Cortex of kidney (tissue), 1 donor: Measurements from ENCODE around the gene DLX5.

Experiments
- DNase-seq: peaks from one replicate; lab custom pipeline; 2025; lab: John Stamatoyannopoulos, UW

The DLX5 gene

GRCh38 chr7:96991546-96992191, 33.0 kb downstream of the DLX5 start:
- DNase-seq: no peak

- no peak for DNase-seq
Observed at GRCh38 chr7:96989859-96990317, 34.7 kb downstream of the DLX5 start.

- no peak for DNase-seq
Observed at GRCh38 chr7:96989241-96989858, 35.3 kb downstream of the DLX5 start.

GRCh38 chr7:96987719-96988118, 36.9 kb downstream of the DLX5 start:
- no peak for DNase-seq

GRCh38 chr7:96986901-96987300, 37.7 kb downstream of the DLX5 start:
- DNase-seq: no peak

GRCh38 chr7:96985992-96986391, 38.6 kb downstream of the DLX5 start:
- DNase-seq: no peak

- DNase-seq: no peak
Observed at GRCh38 chr7:96982586-96982985, 42.0 kb downstream of the DLX5 start.

GRCh38 chr7:96979551-96980276, 44.9 kb downstream of the DLX5 start:
- no peak for DNase-seq

- DNase-seq: no peak
Observed at GRCh38 chr7:96977445-96977844, 47.2 kb downstream of the DLX5 start.

GRCh38 chr7:96976106-96976505, 48.5 kb downstream of the DLX5 start:
- DNase-seq: no peak

GRCh38 chr7:96973986-96974385, 50.6 kb downstream of the DLX5 start:
- no peak for DNase-seq

- DNase-seq: no peak
Observed at GRCh38 chr7:96970739-96971138, 53.9 kb downstream of the DLX5 start.
